GM18861 (cell line): Measurements from ENCODE around the gene TBX6.
A peak's percentile ranks its signal among the peaks of the same experiment; 100 is the strongest.
"Not testable (repeated sequence)": the region's sequence is repeated elsewhere in the genome, so short reads cannot be mapped to it uniquely, and the experiment has no call there.

Experiments used
- ATAC-seq: cut with Tn5 transposase; IDR thresholded peaks from one replicate; pipeline ENCODE4 v1.9.1; 2021; ENCODE audit not compliant: unreplicated experiment

TBX6 gene

DNA sequence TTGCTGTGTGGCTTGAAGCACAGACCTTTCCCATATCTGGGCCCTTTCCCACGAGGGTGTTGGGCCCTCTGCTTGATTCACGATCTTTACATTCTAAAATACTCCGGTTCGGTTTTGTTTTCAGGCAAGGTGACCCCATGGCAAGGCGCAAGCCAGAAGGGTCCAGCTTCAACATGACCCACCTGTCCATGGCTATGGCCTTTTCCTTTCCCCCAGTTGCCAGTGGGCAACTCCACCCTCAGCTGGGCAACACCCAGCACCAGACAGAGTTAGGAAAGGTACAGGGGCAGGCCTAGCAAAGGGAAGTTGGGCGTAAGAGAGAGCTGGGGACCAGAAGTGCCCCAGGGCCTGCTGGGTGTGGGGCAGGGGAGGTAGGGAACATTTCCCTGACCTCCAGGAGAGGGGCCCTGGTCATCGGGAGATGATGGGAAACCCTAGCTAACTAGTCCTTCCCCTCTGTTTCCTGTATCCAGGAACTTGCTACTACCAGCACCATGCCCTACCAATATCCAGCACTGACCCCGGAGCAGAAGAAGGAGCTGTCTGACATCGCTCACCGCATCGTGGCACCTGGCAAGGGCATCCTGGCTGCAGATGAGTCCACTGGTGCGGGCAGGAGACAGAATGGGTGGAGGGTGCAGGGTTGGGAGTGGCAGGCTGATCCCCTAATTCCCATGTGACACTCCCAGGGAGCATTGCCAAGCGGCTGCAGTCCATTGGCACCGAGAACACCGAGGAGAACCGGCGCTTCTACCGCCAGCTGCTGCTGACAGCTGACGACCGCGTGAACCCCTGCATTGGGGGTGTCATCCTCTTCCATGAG, 24.8 kb downstream of the TBX6 start:
- no peak for ATAC-seq

DNA sequence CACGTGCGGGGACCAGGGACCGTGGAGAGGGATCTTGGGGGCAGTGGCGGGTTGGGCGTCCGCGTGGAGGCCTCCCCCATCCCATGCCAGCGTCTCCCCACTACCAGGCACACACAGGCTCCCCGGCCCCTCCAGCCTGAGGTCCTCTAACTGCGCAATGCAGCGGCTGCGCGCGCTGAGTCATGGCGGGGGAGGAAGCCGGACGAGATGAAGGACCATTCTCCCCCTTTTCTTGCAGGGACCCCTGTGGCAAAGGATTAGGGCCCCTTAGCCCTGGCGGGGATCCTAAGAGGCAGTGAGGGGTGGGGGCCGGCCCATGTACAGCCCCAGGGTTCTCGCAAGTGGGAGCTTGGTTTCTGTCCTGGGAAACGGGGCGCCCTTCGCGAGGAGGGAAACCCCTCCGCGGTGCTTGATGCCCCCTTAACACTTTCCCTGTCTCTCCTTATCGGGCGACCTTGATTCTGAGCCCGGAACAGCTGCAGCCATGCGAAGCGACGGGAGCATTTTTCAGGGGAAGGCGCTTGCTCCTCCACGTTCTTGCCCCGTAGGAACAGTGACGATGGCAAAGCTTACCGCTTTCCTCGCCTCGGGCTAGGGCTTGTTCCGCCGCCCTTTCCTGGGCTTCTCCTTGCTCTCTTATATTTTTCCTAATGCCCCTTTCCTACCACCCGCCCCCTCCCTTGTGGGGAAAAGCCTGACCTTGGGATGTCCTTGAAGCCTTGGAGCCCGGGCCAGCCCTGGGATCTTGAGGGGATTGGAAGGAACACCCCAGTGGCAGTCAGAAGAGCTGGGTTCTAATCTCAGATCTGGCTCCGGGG, 25.6 kb downstream of the TBX6 start:
- ATAC-seq, result no peak

DNA sequence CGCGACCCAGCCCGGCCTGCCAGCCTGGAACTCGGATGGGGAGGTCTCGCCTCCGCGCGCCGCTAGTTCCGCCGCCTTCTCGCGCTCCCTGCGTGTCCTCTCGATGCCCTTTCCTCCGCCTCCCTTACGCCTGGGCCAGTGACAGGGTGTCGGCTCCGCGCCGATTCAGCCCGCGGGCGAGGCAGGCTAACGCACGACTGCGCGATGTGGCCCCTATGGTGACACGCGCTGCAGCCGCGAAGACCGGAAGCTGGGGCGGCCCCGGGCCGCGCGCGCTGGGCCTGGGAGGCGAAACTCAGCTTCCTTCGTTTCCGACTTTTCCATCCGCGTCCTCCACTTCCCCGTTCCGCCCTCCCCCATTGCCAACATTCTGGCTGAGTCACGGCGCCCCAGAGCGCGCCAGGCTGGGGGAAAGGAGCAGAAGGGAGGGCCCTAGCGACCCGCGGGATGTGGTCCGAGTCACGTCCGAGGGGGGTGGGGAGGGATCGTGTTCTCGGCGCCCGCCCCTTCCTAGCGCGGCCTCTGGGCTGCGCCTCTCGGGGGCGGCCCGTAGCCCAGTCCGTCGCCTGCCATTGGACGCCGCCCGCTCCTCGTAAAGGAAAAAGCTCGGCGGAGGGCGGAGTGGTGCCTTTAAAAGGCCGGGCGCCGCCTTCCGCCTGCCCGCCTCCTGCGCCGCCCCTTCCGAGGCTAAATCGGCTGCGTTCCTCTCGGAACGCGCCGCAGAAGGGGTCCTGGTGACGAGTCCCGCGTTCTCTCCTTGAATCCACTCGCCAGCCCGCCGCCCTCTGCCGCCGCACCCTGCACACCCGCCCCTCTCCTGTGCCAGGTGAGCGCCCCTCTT, 26.4 kb downstream of the TBX6 start, which contains the start of gene ALDOA:
Gene ALDOA (plus strand): TSS at position 659 of the 841 bp plus-strand sequence. CDS start 1,138 bp downstream, outside the sequence.
- ATAC-seq, result peak; percentile 63

DNA sequence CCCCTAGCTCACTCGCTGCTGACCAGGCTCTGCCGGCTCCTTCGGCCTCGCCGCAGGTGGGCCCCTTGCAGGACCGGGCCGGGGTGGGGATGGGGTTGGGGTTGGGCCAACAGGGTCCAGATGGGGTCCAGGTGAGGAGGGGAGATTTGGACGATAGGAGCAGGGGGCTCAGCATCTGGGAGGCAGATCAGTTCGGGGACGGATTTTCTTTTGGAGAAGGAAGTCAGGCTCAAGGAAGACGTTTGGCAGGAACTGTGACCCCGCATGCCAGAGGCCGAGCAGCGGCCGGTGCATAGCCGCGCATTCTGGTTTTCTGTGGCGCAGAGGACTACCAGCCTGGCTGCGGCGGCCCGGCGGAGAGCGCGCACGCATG, 27.0 kb downstream of the TBX6 start:
- ATAC-seq, result no peak

DNA sequence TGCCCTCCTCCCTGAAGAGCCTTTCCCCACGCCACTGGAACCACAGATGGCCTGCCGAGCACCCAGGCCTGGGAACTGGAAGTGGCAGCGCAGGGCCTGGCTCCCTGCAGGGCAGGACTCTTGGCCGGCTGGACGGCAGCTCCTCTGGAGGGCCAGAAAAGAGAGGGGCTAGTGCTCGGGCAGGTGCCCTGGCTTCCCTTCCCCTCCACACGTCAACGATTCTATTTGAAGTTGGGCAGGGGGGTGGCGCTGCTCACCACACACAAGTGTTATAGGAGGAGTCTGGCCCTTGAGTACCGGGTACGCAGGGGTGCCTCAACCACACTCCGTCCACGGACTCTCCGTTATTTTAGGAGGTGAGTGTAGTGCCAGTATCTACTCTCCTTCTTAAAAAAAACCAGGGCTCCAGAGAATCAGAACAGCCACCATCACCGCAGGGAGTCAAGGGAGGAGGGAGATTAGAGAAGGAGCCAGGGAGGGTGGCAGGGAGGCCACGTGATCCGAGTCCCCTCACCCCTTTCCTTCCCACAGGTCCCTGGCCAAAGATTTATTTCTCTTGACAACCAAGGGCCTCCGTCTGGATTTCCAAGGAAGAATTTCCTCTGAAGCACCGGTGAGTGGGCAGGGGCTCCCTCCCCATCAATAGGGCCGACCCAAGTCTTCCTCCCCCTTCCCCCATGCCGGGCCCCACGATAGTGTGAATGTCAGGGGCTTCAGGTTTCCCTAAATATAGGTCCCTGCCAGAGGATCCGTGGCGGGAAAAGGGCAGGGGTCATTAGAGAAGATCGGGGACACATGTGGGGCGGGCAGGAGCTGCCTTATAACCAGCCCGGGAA, 27.6 kb downstream of the TBX6 start:
- peak; percentile 30 for ATAC-seq

DNA sequence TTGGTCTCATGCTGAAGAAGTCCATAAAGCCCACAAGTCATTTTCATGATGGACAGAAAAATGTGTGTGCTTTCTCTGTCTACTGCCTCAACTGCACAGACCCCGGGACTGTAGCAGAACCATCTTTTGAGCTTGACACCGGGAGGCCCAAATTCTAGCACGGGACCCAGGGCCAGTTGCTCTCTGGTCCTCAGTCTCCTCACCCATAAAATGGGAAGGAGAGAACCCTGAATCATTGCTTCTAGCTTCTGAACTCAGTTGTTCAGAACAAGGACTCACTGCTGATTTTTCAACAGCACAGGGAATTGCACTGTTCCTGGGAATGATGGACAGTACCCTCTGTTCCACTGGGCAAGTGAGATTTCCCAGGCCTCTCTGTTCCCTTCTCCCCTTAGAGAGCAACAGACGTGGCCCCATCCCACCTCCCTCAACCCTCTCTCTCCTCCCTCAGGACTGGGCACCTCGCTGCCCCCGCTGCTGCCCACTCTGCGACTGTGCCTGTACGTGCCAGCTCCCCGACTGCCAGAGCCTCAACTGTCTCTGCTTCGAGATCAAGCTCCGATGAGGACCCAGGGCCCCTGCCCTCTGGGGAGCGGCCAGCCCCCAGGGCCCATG, 28.3 kb downstream of the TBX6 start:
- no peak for ATAC-seq

DNA sequence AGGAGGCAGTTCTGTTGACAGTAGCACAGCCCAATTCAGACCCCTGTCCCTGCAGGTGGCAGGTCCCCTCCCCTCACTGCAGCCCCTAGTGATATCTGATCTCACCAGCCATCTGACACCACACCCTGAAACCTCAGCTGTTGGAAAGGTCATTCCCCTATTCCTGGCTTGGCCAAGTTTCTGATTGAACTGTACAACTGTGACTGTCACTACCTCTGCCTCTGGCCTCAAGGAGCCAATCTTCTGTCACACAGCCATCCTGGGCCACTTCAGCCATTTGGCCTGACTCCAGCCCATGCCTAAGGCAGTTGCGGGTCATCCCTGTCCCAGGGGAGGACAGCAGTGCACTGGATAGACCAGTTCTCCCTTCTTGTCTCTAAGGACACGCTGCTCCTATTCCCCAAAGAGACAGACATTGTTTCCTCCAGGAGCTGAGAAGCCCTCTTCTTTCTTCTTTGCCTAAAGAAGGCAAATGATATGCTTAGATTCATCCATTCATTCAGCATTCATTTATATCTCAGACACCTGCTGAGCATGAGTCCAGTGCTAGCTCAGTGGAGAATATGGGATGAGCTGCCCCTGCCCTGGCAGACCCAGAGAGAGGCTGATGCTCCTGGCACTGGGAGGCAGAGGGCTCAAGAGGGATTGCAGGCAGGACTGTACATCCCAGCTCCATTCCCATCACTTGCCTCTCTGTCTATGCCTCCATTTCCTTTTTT, 30.7 kb downstream of the TBX6 start:
- no peak for ATAC-seq

DNA sequence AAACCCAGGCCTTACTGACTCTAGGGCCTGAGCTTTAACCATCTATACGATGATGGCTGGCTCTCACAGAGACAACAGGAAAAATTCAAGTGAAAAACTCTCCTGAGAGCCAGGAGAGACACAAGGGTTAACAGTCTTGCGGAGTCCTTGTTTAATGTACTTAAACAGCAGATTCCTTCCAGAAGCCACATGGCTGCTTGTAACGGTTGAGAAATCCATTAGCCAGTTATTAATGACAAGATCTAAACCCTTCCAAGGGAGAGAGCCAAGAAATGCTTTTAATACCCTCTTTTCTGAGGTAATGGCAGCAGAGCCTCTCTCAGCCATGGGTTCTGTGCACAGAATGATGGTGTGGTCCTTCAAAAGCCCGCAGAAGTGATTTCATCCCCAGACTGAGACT, 31.4 kb downstream of the TBX6 start:
- no peak for ATAC-seq

DNA sequence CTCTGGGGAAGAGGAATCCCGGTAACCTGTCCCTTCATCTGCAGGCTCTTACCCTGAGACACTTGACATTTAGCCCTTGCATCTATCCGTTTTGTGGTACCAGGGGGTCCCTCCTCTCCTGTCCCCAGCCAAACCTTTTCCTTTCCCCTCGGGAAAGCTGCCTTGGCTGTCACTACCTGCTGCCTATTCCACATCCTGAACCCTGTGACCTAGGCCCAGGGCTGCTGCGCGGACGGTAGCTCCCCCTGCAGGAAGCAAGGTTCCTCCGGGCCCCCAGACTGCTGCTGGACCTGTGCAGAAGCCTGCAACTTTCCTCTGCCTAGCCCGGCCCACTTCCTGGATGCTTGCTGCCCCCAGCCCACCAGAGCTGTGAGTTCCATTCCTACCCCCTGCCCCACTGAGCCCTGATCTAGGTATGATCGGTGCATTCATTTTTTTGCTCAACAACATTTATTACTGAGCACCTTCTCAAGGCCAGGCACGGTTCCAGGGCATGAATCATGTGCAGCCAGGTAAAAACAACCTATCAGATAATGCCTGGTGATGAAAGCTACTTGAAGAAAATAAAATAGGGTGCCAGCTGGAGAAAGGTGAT, 36.7 kb downstream of the TBX6 start:
- no peak for ATAC-seq

DNA sequence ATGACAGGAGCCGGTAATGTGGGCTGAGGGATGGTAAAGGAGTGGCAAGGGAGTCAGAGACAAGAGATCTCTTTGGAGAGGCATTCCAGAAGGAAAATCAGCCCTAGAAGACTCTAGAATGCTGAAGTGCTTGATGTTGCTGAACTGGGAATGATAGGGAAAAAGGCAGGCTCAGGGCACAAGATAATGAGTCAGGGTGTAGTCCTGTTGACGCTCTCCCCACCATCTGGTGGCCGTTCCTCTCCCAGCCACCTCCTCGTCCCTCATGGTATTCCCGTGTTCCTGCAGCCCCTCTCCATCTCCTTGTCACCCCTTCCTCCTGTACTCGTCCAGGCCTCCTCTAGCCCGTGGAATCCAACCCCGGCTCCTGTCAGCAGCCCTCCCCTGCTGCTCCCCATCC, 37.3 kb downstream of the TBX6 start:
- no peak for ATAC-seq

DNA sequence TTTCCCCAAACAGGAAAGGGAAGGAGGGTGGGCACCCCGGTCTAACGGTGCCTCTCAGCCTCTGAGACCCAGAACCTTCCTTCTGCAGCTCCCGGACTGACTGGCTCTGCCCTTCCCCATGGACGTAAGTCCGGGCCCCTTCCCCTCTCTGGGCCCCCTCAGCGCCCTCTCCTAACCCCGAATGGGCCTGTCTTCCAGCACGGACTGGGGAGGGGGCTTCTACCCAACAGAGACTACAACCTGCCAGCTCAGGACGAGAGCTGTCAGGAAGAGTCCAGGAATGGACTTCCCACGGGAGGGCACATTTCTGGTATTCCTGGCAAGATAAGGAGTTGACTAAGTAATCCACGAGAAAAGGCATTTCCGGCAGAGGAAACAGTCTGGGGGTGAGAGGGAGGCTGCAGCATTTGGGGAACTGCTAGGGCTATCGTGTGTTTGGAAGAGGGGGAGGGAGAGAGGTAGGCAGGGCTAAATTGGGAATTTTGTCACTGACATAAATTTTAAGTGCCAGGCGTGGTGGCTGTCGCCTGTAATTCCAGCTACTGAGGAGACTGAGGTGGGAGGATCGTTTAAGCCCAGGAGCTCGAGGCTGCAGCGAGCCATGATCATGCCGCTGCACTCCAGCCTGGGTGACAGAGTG, 38.2 kb downstream of the TBX6 start:
- ATAC-seq, result no peak

DNA sequence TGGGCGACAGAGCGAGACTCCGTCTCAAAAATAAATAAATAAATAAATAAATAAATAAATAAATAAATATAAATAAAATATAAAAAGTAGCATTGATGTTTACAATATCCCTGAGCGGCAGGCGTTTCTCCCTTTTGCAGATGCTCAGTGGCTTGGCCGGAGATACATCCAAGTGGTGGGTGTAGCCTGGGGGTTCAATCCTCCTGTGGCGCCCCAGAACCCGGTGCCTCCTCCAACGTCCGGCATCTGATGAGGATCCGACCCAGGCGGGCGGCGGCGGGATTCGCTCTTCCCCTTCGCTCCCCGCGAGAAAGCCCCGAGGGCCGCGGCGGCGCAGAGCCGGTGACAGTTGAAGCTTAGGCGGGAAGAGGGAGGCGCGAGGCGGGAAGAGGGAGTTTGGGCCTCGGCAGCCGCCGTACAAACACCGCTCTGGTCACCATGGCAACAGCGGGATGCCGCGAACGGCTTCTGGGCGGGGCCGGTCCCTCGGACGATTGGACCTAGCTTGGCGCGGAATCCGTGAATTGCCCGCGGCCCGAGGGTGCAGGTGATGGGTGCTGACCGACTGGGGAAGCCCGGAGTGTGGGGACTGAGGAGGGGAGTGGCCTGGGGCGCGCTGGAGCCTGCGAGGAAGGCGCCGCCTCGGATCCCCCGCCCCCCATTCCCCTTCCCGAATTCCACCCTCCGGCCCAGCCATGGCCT, 38.9 kb downstream of the TBX6 start:
- peak; percentile 59 for ATAC-seq

DNA sequence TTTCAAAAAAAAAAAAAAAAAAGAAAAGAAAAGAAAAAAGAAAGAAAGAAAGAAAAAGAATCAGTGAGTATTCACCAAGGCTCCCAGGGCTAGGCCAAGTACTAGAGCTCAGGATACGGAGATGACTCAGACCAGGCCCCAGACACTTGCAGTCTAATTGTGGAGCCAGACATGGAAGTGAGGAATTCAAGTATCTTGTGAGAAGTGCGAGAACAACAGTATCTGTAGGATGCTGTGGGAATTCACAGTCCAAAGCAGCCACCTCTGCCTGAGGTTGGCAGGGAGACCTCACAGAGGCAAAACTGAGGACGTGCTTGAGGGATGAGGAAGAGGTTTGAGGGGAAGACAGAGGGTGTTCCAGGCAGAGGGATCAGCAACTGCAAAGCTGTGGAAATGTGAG, 40.2 kb downstream of the TBX6 start:
- ATAC-seq, result no peak

DNA sequence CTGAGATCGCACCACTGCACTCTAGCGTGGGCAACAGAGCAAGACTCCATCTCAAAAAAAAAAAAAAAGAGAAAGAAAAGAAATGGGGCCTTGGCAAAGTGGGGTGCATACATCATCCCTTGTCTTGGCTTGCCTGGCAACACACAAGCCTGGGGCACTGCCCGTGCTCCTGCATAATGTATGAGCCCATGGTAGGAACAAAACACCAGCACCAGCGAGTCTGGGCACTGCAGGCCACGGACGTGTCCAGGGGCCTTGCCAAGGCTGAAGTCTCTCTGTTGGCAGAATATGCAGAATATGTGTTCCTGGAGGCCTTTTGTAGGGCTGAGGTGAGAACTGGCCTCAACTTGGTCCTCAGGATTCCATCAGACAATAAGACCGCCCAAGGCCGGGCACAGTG, 41.9 kb downstream of the TBX6 start:
- ATAC-seq, result no peak

DNA sequence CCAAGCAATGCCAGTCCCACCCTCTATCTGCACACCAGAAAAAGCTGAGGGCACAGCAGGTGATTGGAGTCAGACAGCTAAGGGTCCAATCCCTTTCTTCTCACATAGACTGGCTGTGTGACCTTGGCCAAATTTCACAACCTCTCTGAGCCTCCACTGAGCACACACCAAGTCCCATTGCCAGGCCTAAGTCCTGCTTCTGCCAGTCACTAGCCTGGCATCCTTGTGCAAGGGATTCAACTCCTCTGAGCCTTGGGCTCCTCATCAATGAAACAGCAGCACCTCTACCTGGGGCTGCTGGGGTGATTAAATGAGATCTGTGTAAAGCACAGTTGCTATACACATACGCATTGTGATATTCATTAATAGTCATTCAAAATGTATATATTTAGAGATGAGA, 45.1 kb downstream of the TBX6 start:
- ATAC-seq, result no peak

DNA sequence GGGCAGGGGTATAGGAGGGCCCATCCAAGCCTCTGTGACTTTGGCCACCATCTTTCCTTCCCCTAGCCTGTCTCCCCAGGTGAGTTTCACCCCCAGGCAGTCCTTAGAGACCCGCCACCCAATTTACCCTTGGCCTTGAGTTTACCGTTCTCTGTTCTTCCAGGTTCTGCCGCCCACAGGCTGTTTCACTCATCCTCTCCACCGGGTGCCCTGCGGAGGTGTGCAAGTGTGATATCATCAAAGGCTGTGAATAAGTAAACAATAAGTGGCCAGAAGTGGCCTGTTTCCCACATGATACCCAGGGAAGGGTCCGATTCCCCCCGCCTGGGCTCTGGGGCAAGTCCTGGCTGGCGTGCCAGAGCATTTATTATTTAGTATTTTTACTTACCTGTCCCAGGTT, 45.5 kb downstream of the TBX6 start:
- no peak for ATAC-seq

DNA sequence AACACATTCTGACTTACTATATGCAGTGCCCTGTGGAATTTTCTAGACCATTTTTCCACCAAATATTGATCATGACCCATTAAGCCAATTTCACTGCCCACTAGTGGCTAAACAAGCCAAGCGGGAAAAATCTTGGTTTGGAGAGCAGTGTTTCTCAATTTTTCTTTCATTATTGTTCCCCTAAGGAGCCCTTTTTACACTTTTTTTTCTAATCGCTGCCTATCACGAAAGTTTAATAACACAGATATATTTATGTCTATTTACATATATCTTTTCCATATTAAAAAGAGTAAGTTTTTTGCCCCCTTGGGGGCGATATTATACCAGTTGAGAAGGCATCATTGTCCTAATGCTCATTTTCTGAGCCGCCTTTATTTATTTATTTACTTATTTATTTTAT, 49.9 kb downstream of the TBX6 start:
- no peak for ATAC-seq

DNA sequence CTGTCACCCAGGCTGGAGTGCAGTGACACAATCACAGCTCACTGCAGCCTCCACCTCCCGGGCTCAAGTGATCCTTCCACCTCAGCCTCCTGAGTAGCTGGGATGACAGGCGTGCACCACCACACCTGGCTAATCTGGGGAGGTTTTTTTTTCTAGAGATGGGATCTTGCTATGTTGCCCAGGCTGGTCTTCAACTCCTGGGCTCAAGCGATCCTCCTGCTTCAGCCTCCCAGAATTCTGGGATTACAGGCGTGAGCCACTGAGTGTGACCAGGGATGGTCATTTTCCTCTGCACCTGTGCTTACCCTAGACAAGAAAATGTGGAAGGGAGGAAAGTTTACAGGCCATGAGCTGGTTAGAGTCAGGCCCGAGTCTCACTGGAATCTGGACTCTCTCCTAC, 51.0 kb downstream of the TBX6 start:
- not testable (repeated sequence) for ATAC-seq
